ENCODE measurements around the gene NKD1. TPM values are rescaled to one million over a fixed set of nuclear protein-coding genes. Genes with fewer than 3 reads are reported as not detected.
A peak's percentile ranks its signal among the peaks of the same experiment; 100 is the strongest.

The NKD1 gene
- total and polyA plus RNA-seq, 7 donors = 0.04 to 0.45 (median 0.22) TPM

GRCh38 chr16:50667497-50668367, 119.5 kb downstream of the NKD1 start:
- intact Hi-C loops (cut with DNase I) = loop anchor here (5.0 to 10.0 kb wide), 6 partner anchors 120 to 643 kb away; partner anchors contain the start of genes CNEP1R1 (in 1 of the 2) and NKD1 (in 1 of the 2)
- TF ChIP-seq CTCF (IDR thresholded peaks at IDR 0.05) = no peak
- H3K9me3 ChIP-seq = peaks cover 7% of the 10 kb centered on the region
- no peaks in the 10 kb centered on the region for H3K36me3 ChIP-seq (ENCODE audit: insufficient read depth in 1 of 2, low read depth in 1 of 2)
- peaks cover 16% of the 10 kb centered on the region for H3K4me1 ChIP-seq
- no peak overlapping the region for H3K4me3 ChIP-seq
- peaks cover 0 to 2% (median 0%) of the 10 kb centered on the region in 3 donors for H3K27me3 ChIP-seq (ENCODE audit: insufficient read depth in 3 of 3, low read length in 2 of 3)
- DNase-seq = no peak
- H3K27ac ChIP-seq = peak overlapping the region; percentile 64
- peak; percentile 43 to 58 (median 54) for ATAC-seq
- 76 to 85% (median 79%) methylated on average over 21 of the region's 21 CpGs for WGBS, 3 donors

- no peak overlapping the region for H3K4me3 ChIP-seq
- peak; percentile 20 to 69 (median 48) for ATAC-seq
- H3K4me1 ChIP-seq = peaks cover 16% of the 10 kb centered on the region
- intact Hi-C loops (cut with DNase I) = loop anchor here (5.0 to 10.0 kb wide), 6 partner anchors 121 to 644 kb away; partner anchors contain the start of genes CNEP1R1 (in 1 of the 2) and NKD1 (in 1 of the 2)
- WGBS, 3 donors = 22 to 37% (median 28%) methylated on average over 5 of the region's 5 CpGs
- peaks cover 0 to 9% (median 1%) of the 10 kb centered on the region in 3 donors for H3K27me3 ChIP-seq (ENCODE audit: insufficient read depth in 3 of 3, low read length in 2 of 3)
- H3K27ac ChIP-seq = peak overlapping the region; percentile 64
- DNase-seq = no peak
- no peaks in the 10 kb centered on the region for H3K36me3 ChIP-seq (ENCODE audit: insufficient read depth in 1 of 2, low read depth in 1 of 2)
- TF ChIP-seq CTCF (IDR thresholded peaks at IDR 0.05) = no peak
- H3K9me3 ChIP-seq = peaks cover 7% of the 10 kb centered on the region
These were observed 120.3 kb downstream of the NKD1 start for GRCh38 chr16:50668368-50669008.

- TF ChIP-seq CTCF (IDR thresholded peaks at IDR 0.05) = no peak
- intact Hi-C loops (cut with DNase I) = loop anchor here (5.0 to 10.0 kb wide), 6 partner anchors 122 to 645 kb away; partner anchors contain the start of genes CNEP1R1 (in 1 of the 2) and NKD1 (in 1 of the 2)
- DNase-seq (no peak), ATAC-seq (no peak)
- peaks cover 0 to 9% (median 3%) of the 10 kb centered on the region in 3 donors for H3K27me3 ChIP-seq (ENCODE audit: insufficient read depth in 3 of 3, low read length in 2 of 3)
- H3K36me3 ChIP-seq (ENCODE audit: insufficient read depth in 1 of 2, low read depth in 1 of 2) = no peaks in the 10 kb centered on the region
- H3K4me3 ChIP-seq = no peak overlapping the region
- 93 to 97% (median 97%) methylated on average over 4 of the region's 4 CpGs for WGBS, 3 donors
- H3K9me3 ChIP-seq = peaks cover 7% of the 10 kb centered on the region
- H3K4me1 ChIP-seq = peaks cover 16% of the 10 kb centered on the region
- no peak overlapping the region for H3K27ac ChIP-seq
These were observed 121.5 kb downstream of the NKD1 start for GRCh38 chr16:50669741-50670140.

DNA sequence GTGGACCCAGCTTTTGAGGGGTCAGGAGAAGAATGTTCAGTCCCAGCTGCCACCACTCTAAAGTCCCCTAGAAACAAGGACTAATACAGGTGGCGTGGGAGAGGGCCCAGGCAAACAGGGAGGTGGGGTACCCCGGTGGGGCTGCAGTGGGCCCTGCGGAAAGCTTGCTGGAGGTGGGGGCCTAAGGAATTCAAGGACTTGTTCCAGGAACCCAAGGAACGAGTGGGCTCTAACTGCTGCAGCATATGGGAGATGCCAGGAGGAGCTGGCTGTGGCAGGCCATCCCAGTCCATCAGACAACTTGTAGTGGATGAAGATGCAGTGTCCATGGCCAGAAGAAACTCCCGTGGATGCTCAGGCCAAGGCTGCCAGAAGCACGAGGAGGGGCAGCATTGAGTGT, 122.3 kb downstream of the NKD1 start:
- intact Hi-C loops (cut with DNase I) = no loop called here
- no peak for ATAC-seq
- H3K4me3 ChIP-seq = no peak overlapping the region

More for the DNA sequence above, 122.3 kb downstream of the NKD1 start:
- DNase-seq = no peak
- no peak for TF ChIP-seq CTCF (IDR thresholded peaks at IDR 0.05)
- WGBS, 3 donors = 89 to 98% (median 91%) methylated on average over 6 of the region's 6 CpGs
- H3K36me3 ChIP-seq (ENCODE audit: insufficient read depth in 1 of 2, low read depth in 1 of 2) = no peaks in the 10 kb centered on the region
- peaks cover 11% of the 10 kb centered on the region for H3K4me1 ChIP-seq
- H3K27me3 ChIP-seq (ENCODE audit: insufficient read depth in 3 of 3, low read length in 2 of 3) = peaks cover 0 to 9% (median 3%) of the 10 kb centered on the region in 3 donors
- H3K27ac ChIP-seq = no peak overlapping the region
- peaks cover 7% of the 10 kb centered on the region for H3K9me3 ChIP-seq
